ENCODE results near the gene FLRT1.

FLRT1 gene

DNA sequence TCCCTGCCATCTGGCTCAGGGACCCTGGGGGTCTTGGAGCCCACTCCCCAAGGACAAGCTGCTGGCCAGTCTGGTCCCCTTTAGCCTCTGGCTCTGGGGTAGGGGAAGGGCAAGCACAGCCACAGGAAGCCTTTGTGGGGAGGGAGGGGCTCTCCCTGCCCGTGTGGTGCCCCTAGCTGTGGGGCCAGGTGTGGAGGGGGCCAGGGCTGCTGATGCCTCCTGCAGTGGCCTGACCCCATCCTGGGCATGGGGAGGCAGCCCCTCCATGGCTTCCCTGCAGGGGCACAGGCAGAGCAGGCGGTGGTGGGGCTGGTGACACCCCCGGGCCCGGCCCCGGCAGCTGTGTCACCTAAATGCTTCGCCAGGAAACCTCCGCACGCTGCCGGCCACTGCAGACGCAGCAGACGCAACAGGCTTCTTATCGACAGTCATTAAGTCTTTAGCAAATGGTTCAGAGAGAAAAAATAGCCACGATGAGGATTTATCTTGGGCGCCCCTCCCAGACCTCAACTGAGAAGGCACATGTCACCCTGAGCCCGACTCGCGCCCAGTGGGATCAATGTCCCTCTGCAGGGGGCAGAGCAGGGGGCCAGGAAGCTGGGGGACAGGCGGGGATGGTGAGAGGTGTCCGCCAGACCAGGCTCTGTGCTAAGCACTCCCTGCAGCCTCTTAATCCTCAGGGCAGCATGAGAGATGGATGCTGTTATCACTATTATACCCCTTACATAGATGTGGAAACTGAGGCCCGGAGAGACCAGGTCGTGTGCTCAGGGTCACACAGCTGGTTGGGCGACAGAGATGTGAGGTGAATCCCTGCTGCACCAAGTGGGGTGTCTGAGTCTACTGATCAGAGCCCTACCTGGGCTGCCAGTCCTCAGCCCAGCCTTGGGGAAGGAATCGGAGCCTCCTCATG is 33.9 kb downstream of the FLRT1 start:
- no peak for DNase-seq

DNA sequence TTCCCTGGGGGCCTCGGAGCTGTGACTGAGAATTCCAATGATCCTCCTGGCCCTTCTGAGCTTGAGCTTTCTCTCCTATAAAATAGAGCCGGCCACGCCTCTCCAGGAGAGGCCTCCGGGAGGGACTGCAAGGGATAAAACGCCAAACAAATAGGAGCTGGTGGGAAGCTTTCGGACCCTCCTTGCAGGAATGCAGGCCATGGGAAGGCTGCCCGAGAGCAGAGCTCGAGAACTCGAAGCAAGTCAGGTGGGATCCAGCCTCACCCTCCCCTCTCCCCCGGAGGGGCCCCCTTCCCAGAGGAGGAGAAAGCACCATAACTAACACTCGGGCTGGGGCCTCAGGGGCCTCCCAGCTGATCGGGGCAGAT is 34.6 kb downstream of the FLRT1 start:
- DNase-seq = no peak

DNA sequence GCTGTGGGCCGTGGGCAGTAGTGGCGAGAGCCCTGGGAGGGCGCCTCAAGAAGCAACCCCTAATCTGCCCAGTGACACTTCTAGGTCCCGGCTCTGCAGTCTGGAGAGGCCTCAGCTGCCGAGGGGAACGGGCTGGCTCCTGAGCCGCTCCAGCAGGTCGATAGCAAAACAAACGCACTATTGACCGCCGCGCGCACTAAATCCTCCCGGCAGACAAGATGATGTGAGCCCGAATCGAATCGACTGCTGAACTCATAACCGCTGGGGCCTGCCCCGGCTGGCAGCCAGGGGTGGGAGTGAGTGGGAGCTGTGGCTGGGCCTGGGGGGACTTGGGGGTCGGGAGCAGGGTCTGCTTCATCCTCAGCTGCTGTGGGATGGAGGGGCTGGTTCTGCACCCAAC is 36.1 kb downstream of the FLRT1 start:
- DNase-seq = no peak

DNA sequence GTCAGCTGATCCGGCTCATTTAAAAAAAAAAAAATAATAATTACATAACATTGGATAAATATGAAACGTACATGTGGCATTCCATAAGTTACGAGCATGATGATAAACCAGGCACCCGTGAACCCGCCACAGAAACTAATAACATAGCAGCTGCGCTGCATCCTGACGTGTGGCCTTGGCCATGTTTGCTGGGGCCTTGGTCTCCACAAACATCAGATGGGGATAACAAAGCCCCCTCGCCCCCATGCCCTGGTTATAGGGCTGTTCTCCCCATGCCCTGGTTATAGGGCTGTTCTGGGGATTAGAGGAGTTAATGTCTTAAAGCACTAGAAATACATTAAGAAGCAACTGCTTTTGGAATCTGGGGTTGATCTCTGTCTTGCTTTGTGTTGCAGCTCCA is 36.7 kb downstream of the FLRT1 start:
- no peak for DNase-seq

DNA sequence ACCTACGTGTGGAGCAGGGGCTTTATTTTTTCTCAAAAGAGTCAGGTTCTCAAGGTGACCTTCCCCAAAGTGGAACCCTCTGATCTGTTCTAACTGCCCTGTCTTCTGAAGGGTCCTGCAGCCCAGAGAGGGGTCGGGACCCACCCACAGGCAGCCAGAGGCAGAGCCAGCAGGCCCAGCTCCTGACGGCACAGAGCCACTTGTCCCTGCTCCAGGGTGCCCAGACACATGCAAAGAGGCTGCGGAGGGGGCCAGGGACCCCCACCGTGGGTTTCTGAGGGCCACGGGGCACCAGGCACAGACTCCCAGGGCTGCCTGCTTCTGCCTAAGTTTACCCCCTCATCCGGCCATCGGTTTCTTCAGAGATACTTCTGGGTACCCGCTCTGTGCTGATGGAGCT is 37.1 kb downstream of the FLRT1 start:
- no peak for DNase-seq

DNA sequence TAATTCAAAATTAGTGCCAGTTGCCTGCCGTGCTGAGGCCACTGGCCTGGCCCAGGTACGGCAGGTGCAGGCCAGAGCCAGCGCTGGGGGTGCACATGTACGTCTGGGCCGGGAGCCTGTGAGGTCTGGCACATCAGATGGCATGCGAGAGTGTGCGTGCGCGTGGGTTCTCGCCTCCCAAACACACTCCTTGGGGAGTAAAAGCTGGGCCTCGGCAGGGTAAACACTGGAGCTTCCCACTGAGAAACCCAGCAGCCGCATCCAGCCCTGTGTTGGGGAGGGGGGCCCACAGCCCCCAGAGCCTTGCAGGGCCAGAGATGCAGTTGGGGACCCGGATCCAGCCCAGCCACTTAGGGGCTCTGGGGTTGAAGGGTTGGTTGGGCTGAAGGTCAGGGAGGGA is 37.8 kb downstream of the FLRT1 start:
- DNase-seq = no peak

DNA sequence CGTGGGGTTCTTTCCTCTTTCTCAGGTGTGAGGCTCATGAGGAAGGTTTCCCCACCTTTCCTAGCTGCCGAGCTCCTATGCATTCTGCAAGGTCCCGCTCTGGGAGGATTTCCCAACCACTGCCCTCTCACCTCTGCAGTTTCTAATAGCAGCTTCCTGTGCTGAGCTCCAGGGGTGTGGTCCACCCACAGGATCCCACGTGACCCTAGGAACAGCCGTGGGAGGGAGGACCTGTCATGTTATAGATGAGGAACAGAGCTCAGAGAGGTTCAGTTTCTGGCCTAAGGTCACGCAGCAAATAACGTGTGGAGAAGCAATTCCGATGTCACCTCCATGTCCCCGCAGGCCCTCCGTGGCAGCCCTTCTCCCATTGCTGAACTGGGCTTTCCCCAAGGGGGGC is 38.5 kb downstream of the FLRT1 start:
- peak; percentile 45 for DNase-seq

DNA sequence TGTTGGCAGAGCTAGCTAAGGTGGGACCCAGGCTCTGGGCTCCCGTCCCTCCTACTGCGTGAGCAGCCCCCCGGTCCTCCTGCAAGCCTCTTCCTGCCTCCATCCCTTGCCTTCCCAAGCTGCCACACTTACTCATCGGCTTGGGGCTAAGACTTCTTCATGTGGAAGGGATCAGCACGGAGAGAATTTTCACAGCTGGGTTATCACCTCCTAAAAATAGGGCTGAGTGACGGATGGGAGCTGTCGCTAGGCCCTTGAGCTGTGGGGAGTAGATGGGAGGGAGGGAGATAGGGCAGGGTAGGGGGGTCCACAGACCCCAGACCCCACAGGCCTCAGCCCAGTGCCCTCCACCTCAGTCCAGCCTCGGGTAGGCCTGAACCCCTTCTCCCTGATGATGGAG is 41.0 kb downstream of the FLRT1 start:
- no peak for DNase-seq

DNA sequence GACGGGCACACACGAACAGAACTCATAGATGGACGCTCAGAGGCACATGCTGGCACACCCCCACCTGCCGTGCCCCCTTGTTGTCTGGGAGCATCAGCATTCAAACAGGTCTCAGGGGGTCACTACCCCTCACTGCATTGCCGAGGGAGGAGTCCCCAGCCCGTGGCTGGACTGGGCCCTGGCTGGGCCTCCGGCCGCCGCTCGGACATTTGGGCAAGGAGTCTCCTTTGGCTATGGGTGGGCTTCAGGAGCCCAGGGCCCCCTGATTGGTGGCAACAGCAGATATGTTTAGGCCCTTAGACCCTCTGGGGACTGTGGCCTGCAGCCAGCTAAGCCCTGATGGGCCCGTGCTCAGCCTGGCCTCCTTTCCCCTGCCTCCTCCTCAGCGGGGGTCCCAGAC is 41.9 kb downstream of the FLRT1 start:
- DNase-seq = no peak

DNA sequence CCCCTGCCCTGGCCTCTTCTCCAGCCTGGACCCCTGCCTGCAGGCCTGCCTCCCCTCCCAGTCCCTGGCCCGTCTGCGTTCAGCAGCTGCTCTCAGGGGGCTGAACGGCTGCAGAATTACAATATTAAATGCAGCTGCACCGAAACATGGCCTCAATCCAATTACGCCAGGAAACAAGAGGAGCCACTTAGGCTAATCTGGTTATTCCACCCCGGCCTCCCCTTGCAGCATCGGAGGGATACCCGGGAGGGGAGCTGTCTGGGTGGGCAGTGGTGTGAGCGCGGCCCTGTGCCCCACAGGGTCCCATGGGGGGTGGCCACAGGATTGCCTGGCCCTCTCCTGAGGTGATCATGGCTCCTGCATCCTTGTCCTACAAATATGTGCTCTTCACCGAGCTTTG is 42.6 kb downstream of the FLRT1 start:
- no peak for DNase-seq

DNA sequence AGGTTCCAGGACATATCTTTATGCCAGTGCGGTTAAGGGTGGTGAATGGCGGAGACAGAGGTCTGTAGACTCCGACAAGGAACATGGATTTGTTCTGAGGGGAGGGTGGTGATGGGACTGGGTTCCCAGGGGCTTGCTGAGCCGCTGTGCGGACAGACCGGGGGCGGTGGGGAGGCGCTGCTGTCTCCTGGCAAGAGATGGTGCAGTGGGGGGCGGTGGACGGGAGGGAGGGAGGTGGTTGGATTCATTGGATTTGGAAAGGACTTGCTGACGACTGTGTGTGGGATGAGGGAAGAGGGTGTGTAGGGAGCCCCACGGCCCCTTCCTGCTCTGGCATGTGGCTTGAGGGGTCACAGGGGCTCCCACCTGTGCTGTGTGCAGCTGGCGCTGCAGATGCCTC is 43.2 kb downstream of the FLRT1 start:
- no peak for DNase-seq

DNA sequence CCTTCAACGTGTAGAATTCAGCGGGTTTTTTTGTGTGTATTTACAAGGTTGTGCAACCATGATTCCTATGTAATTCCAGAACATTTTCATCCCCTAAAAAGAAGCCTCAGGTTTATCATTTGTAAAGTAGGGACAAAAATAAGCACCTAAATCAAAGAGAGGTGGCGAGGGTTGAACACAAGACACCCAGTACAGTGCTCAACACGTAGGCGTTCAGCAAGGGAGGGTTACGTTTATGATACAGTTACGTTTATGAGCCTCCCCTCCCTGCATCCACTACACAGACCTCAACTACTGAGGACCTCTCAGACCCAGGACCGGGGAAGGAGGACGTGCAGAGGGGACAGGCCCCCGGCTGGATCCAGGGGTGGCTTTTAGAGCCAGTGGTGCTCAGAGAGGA is 44.7 kb downstream of the FLRT1 start:
- no peak for DNase-seq

DNA sequence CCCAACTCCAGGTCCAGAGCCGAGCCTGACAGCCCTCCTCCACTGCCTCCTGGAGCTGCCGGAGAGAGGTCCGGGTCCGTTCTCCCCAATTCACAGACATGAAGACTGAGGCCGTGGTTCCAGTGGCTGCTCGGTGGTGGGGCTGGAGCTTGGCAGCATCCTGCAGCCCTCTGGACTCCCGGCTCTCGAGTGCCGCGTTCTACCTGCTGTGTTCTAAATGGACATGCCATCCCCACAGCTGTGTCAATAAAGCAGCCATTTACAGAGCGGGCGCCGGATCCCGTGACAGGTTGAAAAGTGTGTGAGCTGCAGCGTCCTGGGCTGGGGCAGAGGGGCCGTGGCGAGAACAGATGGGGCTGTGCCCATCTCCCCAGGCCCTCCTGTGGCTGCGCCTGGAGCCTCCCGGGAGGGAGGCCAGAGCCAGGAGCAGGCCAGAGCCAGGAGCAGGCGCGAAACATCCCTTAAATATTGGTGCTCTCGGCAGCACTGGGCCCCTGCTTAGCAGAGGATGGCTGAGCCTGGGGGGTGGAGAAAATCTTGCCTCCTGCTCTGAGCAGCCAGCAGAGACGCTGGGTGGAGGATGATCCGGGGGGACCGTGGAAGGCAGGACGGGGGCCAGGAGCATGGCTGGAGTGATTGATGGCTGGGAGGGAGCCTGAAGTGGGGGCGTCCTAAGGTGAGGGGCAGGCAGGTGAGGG is 46.2 kb downstream of the FLRT1 start:
- no peak for DNase-seq

DNA sequence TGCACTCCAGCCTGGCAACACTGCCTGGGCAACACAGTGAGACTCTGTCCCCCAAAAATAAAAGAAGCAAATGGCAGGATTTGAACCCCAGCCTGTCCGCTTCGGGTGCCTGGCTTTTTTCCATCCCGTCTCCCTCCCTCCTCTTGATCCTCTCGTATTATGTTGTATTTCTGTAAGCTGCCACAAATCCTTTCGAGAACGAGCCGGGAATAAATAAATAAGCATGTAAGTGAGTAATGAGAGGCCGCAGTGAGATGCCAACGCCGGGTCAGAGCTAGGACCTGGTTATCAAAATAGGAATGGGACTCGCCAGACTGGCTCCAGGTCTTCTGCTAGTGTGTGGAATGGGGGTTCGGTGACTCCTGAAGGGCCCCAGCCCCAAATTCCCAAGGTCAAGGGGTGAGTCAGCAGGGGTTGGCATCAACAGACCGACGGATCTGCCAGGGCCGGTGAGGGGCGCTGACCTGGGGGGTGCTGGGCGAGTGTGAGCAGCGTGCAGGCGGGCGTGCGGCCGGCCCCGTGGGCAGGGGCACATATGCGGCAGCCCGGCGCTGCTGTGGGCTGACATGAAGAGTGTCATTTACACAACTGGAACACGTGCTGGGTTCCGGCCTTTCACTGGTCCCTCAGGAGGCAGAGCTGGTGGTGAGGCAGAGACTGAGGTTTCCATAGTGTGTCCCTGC is 47.8 kb downstream of the FLRT1 start:
- no peak for DNase-seq

DNA sequence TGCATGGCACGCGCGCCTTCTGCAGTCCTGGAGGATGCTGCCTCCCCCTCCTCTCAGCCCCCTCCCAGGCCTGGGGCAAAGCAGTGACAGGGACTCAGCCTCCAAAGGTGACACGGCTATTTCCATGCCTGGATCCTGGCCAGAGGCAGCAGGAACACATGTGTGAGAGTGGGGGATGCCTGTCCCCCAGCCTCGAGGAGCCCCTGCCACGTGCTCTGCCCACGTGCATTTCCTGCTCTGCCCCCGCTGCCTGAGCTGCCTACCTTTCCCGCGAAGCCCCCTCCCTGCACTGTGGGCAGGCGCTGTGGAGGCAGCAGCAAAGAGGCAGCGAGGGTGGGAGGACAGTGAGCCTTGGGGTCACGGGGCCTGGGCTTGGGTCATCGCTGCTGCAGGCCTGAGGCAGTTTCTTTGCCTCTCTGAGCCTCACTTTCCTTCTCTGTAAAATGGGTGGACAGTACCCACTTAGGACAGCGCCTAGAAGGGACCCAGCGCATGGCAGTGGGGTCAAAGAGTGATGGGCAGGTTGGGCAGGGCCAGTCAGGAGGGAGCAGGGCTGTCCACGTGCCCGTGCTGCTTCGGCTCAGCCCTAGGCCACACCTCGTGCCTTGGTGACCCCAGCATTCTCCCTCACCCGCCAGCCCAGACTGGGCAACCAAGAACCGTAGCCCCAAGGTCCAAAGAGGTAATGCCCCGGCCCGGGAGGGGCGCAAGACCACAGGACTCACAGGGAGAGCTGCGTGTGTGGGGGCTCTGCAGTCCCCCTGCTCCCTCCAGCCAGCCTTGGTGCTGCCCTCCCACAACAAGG is 48.6 kb downstream of the FLRT1 start:
- no peak for DNase-seq

DNA sequence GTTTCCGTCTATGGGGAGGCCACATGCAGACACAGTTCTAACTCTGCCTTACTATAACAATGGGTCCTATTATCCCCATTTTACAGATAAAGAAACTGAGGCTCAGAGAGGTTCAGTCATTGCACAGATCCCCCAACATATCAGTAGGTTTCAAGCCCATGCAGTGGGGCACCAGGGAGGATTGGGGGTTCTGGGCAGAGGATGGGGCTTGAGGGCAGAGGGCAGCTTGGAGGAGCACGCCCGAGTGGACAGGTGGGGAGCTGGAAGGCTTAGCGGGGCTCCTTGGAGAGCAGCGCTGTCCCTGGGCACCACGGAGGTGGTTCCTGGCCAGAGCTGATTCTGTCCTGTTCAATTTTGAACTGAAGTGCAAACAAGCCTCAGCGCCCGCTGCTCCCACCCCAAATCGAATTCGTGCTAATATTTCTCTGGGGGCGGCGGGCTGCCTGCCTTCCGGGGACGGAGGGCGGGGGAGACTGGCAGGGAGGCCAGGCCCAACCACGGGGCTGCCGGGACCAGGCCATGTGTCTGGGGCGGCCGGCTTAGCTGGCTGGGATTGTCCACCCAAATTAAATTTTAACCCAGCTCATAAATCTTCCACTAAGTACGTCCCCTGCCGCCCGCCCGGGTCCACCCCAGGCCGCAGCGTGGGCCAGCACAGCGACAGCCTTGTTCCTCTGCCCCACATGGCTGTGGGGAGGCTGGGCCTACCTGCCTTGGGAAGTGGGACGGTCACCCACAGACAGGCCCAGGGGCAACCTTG is 49.4 kb downstream of the FLRT1 start:
- no peak for DNase-seq

Data from OCI-M1 (cell line).